NOMO-1 (cell line): ENCODE data around the gene MSRB3.

Experiments used
- DNase-seq, 2 experiments: peaks; one replicate each; lab custom pipeline; 2025; ENCODE audit not compliant: unreplicated experiment in 2 of 2; lab: John Stamatoyannopoulos, UW

MSRB3 gene

GRCh38 chr12:65324056-65324455 lies 45.6 kb downstream of the MSRB3 start:
- no peak for DNase-seq

- no peak for DNase-seq
These were observed 46.1 kb downstream of the MSRB3 start for GRCh38 chr12:65324551-65324950.

DNA sequence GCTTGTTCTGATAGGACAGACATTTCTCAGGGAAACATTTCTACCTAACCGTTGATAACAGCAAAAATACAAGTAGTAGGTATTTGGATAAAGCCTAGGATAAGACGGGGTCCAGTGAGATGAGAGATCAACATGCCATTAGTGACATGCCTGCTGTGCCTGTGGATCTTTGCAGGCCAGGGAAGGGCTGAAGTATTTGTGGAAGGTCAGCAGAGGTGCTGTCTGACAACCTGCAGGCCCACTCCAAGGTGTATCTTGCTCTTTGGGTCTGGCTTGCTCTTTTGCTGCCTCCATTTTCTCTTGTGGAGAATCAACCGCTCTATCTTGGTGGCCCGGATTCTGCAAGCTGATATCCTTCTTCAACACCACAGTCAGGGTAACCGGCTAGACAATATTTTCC lies 46.7 kb downstream of the MSRB3 start:
- no peak for DNase-seq

GRCh38 chr12:65326616-65327015 lies 48.1 kb downstream of the MSRB3 start:
- DNase-seq = no peak

- no peak for DNase-seq
These were observed 49.0 kb downstream of the MSRB3 start for GRCh38 chr12:65327207-65328076.

GRCh38 chr12:65329721-65330120 lies 51.2 kb downstream of the MSRB3 start:
- DNase-seq = no peak

GRCh38 chr12:65330331-65330730 lies 51.8 kb downstream of the MSRB3 start:
- DNase-seq = no peak

GRCh38 chr12:65331456-65331855 lies 53.0 kb downstream of the MSRB3 start:
- DNase-seq = no peak

- DNase-seq = no peak
These were observed 55.2 kb downstream of the MSRB3 start for GRCh38 chr12:65333649-65334048.

DNA sequence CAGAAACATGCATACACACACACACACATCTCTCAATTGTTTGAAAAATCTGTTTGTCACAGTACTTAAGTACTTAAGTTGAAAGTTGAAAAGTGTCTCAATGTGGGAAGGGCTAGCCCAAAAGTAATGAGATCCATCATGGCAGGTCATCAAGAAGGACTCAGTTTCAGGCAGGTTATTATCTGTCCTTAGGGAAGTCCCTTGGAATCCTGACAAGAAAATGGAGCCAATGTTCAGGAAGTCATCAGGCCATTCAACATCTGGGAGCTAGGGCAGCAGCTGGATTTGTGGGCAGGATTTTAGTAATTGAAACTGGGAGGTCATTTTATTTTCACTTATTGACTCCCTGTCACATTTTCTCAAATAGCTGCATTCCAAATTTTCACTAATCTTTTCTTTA lies 56.0 kb downstream of the MSRB3 start:
- no peak for DNase-seq

GRCh38 chr12:65335021-65335714 lies 56.7 kb downstream of the MSRB3 start:
- no peak for DNase-seq

DNA sequence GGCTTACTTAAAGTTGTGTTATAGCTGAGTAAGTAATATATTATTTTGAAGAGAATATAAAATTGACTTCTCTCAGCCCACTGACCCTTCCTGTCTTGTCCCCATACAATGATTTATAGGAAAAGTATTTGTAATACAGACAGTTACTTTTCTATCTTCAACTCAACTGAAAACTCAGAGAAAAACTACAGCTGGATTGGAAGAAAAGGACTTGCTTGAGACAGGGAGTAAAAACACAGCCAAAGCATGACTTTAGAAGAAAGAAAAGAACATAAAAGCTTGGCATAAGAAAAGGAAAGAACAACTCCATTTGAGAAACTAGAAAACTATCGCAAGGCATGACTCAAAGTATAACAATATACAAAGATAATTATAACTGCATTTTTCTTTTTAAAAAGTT lies 57.5 kb downstream of the MSRB3 start:
- DNase-seq = no peak

- no peak for DNase-seq
These were observed 60.7 kb downstream of the MSRB3 start for GRCh38 chr12:65339161-65339560.

- DNase-seq = no peak
These were observed 64.7 kb downstream of the MSRB3 start for GRCh38 chr12:65343230-65343629.

- DNase-seq = no peak
These were observed 65.3 kb downstream of the MSRB3 start for GRCh38 chr12:65343801-65344200.

DNA sequence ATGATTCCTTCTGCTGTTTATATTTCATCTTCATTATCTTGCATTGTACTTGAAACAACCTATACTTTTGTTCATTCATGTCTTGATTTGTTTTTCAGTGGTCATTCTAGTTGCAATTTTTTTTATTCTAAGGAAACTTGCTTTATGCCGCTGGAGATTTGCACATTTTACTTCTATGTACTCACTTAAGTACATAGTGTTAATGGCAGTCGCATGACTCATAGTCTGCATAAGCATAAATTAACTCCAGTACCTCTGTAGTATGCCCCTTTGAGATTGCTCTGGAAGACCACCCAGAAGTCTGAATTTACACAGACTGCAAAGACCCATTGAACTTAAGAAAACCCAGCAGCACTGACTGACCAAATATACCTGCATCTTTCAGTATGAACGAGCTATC lies 77.0 kb downstream of the MSRB3 start:
- DNase-seq = no peak

GRCh38 chr12:65362234-65363031 lies 84.0 kb downstream of the MSRB3 start:
- no peak for DNase-seq

DNA sequence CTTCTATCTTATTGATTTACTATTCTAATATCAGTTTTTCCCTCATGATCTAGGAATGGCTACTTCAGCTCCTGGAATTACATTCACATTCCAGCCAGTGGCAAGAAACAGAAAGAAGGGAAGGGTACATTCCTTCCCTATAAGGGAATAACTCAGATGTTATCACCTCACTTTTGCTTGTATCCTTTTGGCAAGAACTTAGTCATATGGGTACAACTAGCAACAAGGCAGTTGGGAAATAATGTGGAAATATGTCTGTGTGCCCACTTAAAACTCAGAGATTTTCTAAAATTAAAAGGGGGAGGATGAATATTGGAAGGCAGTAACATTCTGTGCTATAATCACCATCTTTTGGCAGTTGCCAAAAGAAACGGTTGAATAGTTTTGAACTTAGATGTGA lies 85.6 kb downstream of the MSRB3 start:
- no peak for DNase-seq

GRCh38 chr12:65367396-65367795 lies 88.9 kb downstream of the MSRB3 start:
- no peak for DNase-seq

DNA sequence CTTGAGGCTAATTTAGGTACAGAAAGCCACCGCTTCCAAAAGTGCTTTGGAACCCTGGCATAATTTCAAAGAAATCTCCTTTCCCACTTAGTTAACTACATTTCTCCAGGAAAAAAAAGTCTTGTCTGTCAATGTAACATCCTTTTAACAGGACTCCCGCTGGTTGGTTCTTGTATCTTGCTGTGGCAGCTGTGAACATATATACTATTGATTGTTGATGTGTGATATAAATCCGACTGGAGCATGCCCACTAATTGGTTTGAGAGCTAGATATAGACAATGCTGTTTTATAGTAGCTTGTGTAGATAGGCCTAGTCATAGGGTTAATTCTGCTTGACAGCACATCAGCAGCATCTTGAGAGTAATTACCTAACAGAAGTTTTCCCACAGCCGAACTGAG lies 89.6 kb downstream of the MSRB3 start:
- DNase-seq = no peak

GRCh38 chr12:65372574-65372973 lies 94.1 kb downstream of the MSRB3 start:
- no peak for DNase-seq
